MCF 10A (cell line): Measurements from ENCODE around the gene PPP1R26. TPM values are rescaled to one million over a fixed set of nuclear protein-coding genes. Genes with fewer than 3 reads are reported as not detected.

ENCODE experiments used
- BruUV-seq: library from RNA; stranded (reverse); fragments of 400-500 nt; replicated peaks from 2 replicates; lab custom pipeline; 2021; lab: Mats Ljungman, UMichigan
- CTCF ChIA-PET: fragments of 300-600 bp; sonication (Branson Sonifier 250); formaldehyde crosslinking; extraction: SDS; loops from one replicate; lab custom pipeline; 2021; ENCODE audit warnings: antibody characterized with exemption, inconsistent platforms; lab: Yijun Ruan, JAX
- POLR2A ChIA-PET: fragments of 300-600, 350-650 bp; sonication (Branson Sonifier 250); formaldehyde crosslinking; extraction: SDS; loops from one replicate; lab custom pipeline; 2020; ENCODE audit warnings: antibody characterized with exemption, inconsistent platforms; lab: Yijun Ruan, JAX
- DNase-seq: peaks from one replicate; pipeline ENCODE4 v3.0.0-alpha.2; 2018; ENCODE audit not compliant: unreplicated experiment
- H3K27ac Mint-ChIP-seq: one replicate; pipeline ENCODE4 v1.8.0; 2022; ENCODE audit warnings: mild to moderate bottlenecking, low read depth, mixed read lengths; ENCODE audit not compliant: unreplicated experiment
- H3K27me3 Mint-ChIP-seq: one replicate; pipeline ENCODE4 v1.8.0; 2022; ENCODE audit warnings: mixed read lengths; ENCODE audit not compliant: insufficient read depth, unreplicated experiment
- H3K36me3 Mint-ChIP-seq: one replicate; pipeline ENCODE4 v1.8.0; 2022; ENCODE audit warnings: mild to moderate bottlenecking, moderate library complexity, mixed read lengths; ENCODE audit not compliant: insufficient read depth, unreplicated experiment
- H3K4me1 Mint-ChIP-seq: one replicate; pipeline ENCODE4 v1.8.0; 2022; ENCODE audit warnings: mixed read lengths; ENCODE audit not compliant: insufficient read depth, unreplicated experiment
- H3K4me3 Mint-ChIP-seq: one replicate; pipeline ENCODE4 v1.8.0; 2022; ENCODE audit warnings: mild to moderate bottlenecking, moderate library complexity, mixed read lengths; ENCODE audit not compliant: unreplicated experiment
- H3K9me3 Mint-ChIP-seq: one replicate; pipeline ENCODE4 v1.8.0; 2022; ENCODE audit warnings: mixed read lengths; ENCODE audit not compliant: unreplicated experiment
- CTCF ChIP-seq: fragments of 200-600 bp; IDR thresholded peaks from one replicate; pipeline ENCODE4 v1.8.0; 2022; ENCODE audit warnings: antibody characterized with exemption, mild to moderate bottlenecking; ENCODE audit not compliant: unreplicated experiment
- intact Hi-C: fragments of 100-400 bp; cut with micrococcal nuclease; formaldehyde crosslinking; loops from 2 replicates; pipeline ENCODE4 v1.14.1; 2022
- total RNA-seq: library from RNA; stranded (reverse); gene quantifications from 2 replicates; pipeline ENCODE4 v1.2.3, GENCODE V29; 2022

PPP1R26 gene
- total RNA-seq, 1 experiment from 2014 or later, result 19.1 TPM

GRCh38 chr9:135489188-135489906 lies 9.8 kb downstream of the PPP1R26 start:
- CTCF ChIA-PET, result interaction anchor here (0.6 to 1.6 kb wide), 2 partner anchors 15 to 62 kb away, joined by 3 to 6 read pairs; no protein-coding TSS in a partner anchor
- no TSS peak for BruUV-seq
- no peak for TF ChIP-seq CTCF
- intact Hi-C loops, result no loop called here
- POLR2A ChIA-PET, result interaction anchor here (0.6 kb wide), 1 partner anchor 9 kb away, joined by 5 read pairs; no protein-coding TSS in a partner anchor
- peaks cover 33% of the 10 kb centered on the region for H3K36me3 Mint-ChIP-seq
- H3K4me1 Mint-ChIP-seq, result no peaks in the 10 kb centered on the region
- no peaks in the 10 kb centered on the region for H3K27me3 Mint-ChIP-seq
- H3K9me3 Mint-ChIP-seq, result no peaks in the 10 kb centered on the region
- DNase-seq, result no peak
- no peak overlapping the region for H3K4me3 Mint-ChIP-seq
- no peak overlapping the region for H3K27ac Mint-ChIP-seq

GRCh38 chr9:135490166-135490870 lies 10.7 kb downstream of the PPP1R26 start:
- ChIA-PET CTCF (interaction anchor here (0.7 kb wide), 1 partner anchor 1456 kb away, joined by 3 read pairs; no protein-coding TSS in a partner anchor), POLR2A (interaction anchor here (0.6 kb wide), 1 partner anchor 10 kb away, joined by 5 read pairs; no protein-coding TSS in a partner anchor)
- no TSS peak for BruUV-seq
- H3K36me3 Mint-ChIP-seq, result peaks cover 24% of the 10 kb centered on the region
- no peaks in the 10 kb centered on the region for H3K4me1 Mint-ChIP-seq
- H3K9me3 Mint-ChIP-seq, result no peaks in the 10 kb centered on the region
- intact Hi-C loops, result no loop called here
- H3K4me3 Mint-ChIP-seq, result no peak overlapping the region
- TF ChIP-seq CTCF, result no peak
- no peaks in the 10 kb centered on the region for H3K27me3 Mint-ChIP-seq
- no peak overlapping the region for H3K27ac Mint-ChIP-seq
- DNase-seq, result no peak

GRCh38 chr9:135490980-135491464 lies 11.4 kb downstream of the PPP1R26 start:
- H3K27me3 Mint-ChIP-seq, result no peaks in the 10 kb centered on the region
- no peaks in the 10 kb centered on the region for H3K4me1 Mint-ChIP-seq
- peaks cover 19% of the 10 kb centered on the region for H3K36me3 Mint-ChIP-seq
- DNase-seq, result no peak
- H3K4me3 Mint-ChIP-seq, result no peak overlapping the region
- no peak overlapping the region for H3K27ac Mint-ChIP-seq
- BruUV-seq, result no TSS peak
- intact Hi-C loops, result no loop called here
- CTCF ChIA-PET, result interaction anchor here (0.7 kb wide), 1 partner anchor 1457 kb away, joined by 3 read pairs; no protein-coding TSS in a partner anchor
- no peaks in the 10 kb centered on the region for H3K9me3 Mint-ChIP-seq
- TF ChIP-seq CTCF, result no peak
- POLR2A ChIA-PET, result no interaction called here

- Mint-ChIP-seq H3K9me3 (no peaks in the 10 kb centered on the region), H3K27ac (no peak overlapping the region), H3K4me1 (no peaks in the 10 kb centered on the region), H3K4me3 (no peak overlapping the region), H3K36me3 (peaks cover 16% of the 10 kb centered on the region), H3K27me3 (no peaks in the 10 kb centered on the region)
- no peak for DNase-seq
- ChIA-PET POLR2A (no interaction called here), CTCF (interaction anchor here (0.6 to 0.7 kb wide), 3 partner anchors 475 to 1042 kb away, joined by 3 to 4 read pairs (median 3); no protein-coding TSS in a partner anchor)
- no TSS peak for BruUV-seq
- no peak for TF ChIP-seq CTCF
- intact Hi-C loops, result no loop called here
Observed at GRCh38 chr9:135491764-135492163, 12.2 kb downstream of the PPP1R26 start.
